HG03175 (cell line): ENCODE results near the gene RPL10L.

Experiments used
- ATAC-seq: cut with Tn5 transposase; IDR thresholded peaks from one replicate; pipeline ENCODE4 v1.9.1; 2021; ENCODE audit warnings: mild to moderate bottlenecking, moderate library complexity; ENCODE audit not compliant: unreplicated experiment

RPL10L gene

DNA sequence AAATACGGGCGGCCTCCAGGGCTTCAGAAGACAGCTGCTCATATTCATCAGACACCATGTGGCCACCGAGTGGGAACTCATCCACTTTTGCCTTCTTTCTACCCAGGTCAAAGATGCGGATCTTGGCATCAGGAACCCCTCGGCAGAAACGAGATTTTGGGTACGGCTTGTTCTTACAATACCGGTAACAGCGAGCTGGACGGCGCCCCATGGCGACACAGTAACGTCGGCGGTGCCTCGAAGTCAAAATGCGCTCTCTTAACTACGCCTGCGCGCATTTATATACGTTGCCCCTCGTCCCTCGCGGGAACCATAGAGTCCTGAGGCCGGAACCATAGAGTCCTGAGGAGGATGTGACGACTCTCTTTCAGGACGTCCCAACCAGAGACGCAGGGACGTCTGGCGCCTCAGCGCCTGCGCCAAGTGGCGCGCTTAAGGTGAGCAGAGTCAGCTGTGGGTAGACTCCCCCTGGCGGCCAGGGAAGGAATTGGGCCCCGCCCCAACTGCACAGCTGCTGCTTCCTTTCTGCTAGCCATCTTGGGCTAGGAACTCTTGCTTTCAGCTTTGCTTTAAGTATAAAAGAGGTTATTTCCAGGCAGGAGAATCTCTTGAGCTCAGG, at the start of gene RPL10L:
TSS of gene RPL10L (minus strand) at position 256 of the 619 bp plus-strand sequence. CDS start at position 211, 45 bp downstream.
- no peak for ATAC-seq

DNA sequence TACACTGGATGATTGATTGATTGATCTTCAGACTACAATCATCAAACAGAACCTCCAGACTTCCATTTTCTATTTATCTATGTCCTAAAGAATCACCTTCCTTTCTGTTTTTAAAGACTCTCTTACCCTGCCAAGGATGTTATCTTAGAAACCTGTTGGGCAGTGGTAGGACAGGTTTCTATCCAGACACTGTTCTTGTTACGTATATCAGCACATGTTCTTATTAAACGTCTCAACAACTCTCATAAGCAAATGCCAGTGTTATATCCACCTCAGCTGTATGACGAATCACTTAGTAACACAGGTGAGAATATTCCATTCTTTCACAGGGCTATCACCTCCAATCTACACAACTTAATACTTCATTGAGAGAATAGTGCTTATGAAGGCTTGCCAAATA, 40.2 kb upstream of the RPL10L start:
- no peak for ATAC-seq

DNA sequence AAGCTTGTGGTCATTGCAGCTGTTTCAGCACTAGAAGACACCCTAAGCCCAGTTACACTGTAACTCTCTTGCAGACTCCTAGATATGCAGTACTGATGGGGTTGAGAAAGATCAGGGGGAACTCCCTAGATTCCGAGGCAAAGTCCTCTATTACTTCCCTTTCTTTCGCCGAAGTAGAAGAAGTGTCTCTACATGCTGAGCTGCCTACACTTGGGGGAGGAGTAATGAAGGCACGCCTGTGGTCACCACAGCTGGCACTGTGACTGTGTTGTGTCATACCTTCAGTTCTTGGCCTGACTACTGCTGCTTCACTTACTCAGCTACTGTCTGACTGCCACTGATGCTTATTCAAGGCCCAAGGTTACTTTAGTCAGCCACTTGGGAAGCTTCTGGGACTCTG, 35.1 kb upstream of the RPL10L start:
- ATAC-seq = no peak

DNA sequence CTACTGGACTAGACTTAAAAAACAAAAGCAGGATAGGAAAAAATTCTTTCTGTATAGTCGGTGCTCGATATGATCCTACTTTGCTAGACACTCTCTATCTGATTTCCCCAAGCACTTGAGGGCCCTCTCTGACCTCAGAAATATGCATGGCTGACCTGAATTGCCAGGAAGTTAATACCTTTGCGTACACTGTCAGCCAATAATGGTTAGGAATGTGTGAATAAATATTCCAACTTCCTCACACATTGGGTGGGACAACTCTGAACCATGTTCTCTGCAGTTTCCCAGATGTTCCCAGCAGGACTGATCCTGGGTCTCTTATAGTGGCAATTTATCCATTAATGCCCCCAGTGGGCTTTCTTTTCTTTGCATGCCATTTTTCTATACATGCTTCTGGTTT, 20.5 kb upstream of the RPL10L start:
- ATAC-seq = no peak

DNA sequence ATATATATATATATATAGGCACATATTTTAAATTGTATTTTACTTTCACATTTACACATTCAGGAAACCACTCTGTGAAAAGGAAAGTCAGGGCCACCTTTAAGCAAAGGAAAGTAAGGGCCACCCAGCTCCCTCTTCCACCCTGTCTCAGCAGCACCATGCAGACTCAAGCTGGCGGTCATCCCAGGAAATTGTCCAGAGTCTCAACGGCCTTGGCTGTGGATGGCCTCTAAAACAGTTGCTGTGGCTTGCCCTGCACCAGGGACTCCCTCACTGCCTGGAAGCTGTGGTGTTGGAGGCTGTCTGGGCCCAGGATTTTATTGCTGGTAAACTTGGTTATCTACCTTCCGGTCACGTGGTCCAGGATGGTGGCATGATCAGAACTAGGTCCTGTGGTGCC, 11.8 kb upstream of the RPL10L start:
- ATAC-seq = no peak

DNA sequence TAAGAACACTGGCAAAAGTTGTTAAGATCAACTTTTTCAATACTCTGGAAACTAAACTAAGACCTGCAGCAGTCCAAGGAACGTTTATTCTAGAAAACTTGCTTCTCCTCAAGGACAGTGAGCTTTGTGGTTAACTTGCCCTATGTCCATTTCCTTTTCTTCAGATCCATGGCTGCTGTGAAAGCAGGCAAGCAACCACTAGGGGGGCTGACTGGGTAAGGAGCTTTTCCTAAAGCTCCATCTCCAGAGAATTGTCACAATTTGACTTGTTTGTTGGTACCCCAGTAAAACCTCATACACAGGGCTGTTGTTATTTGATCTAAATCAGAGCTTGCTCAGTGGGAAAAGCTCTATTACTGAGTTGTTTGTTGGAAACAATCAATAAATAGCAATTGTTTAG, 10.1 kb upstream of the RPL10L start:
- no peak for ATAC-seq

DNA sequence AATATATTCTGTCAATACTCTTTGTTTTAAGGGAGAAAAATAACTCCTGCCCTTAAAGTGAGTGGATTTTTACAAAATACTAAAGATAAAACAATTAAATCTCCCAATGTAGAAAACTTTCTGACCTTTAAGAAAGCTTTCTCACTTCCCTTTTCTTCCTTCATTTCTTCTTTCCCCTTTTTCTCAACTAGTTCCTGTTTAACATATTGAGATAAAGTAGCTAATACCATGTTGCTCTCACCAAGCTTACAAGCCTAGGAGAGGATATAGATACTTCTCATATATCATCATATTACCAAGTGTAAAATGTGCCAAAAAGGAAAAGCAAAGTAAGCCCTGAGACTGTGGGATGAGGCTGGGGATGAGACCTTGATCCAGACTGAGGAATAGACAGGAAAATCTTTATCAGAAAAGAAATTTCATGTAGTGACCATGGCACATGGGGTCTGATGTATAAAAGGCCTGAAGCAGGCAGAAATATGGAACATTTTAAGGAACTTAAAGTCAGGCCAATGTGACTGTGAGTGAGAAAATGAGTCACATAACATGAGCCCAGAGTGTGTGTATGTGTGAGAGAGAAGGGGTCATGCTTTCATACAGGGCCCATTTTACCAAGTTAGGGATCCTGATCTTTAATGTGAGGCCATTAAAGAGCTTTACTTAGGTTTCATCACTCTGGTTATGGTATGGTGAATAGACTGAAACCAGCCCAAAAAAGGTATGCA, 1.6 kb upstream of the RPL10L start:
- no peak for ATAC-seq

DNA sequence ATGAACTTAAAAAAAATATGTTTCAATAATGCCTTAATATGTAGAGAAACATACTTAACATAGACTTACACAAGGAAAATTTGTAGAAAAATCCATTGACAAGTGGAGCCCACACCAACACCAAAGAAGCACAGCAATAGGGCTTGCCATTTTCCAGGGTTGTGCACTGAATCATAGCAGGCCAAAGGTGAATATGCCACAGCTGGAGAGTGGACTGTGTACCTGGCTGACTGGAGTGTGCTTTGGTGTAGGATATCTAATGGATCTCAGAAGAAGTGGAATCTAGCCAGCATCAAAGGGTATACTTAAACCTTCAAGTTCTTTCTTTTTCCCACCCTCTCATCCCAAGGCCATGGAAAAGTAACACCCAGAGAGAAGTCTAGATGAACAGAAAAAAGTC, 4.8 kb downstream of the RPL10L start:
- no peak for ATAC-seq

DNA sequence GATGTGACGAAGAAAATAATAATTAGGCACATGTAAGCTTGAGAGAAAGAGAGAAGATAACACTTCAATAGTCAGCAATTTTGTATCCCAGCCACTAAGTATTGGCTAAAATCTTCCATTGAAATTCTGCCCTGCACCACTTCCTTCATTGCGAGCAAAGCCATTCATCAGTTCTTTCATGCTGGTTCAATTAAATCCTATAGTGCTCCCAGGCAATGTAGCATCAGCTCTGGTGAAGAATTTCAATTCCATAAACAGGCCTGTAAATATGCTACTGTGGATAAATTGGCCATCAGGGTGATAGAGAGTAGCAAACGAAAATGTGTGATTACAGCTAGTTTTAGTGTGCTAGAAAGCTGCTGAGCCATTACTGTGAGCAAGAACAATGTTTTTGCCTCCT, 24.7 kb downstream of the RPL10L start:
- ATAC-seq = no peak
